HCT116 (cell line): ENCODE results near the gene HCN3. TPM values are rescaled to one million over a fixed set of nuclear protein-coding genes. Genes with fewer than 3 reads are reported as not detected.

Experiments
- ATAC-seq: fragments of 200-7000 bp; cut with Tn5 transposase; 2 replicates; pipeline ENCODE4 v1.9.1; 2020; ENCODE audit warnings: mild to moderate bottlenecking, moderate library complexity
- BruUV-seq: library from RNA; stranded (reverse); fragments of 400-500 nt; replicated peaks from 2 replicates; lab custom pipeline; 2021; lab: Mats Ljungman, UMichigan
- CTCF ChIA-PET: fragments of 300-600 bp; sonication (Branson Sonifier 250); formaldehyde crosslinking; loops from one replicate; lab custom pipeline; 2021; ENCODE audit warnings: antibody characterized with exemption; lab: Charles Lee
- POLR2A ChIA-PET: fragments of 300-600, 350-600 bp; sonication (Branson Sonifier 250); formaldehyde crosslinking; loops from one replicate; lab custom pipeline; 2021; ENCODE audit warnings: antibody characterized with exemption; lab: Charles Lee
- RAD21 ChIA-PET, 2 experiments: fragments of 300-600 bp; sonication (Branson Sonifier 250); formaldehyde crosslinking; loops; one replicate each; lab custom pipeline; 2023; ENCODE audit warnings: low total read pairs in 2 of 2; ENCODE audit not compliant: uncharacterized antibody in 2 of 2, unreplicated experiment in 2 of 2, low non-redundant PET in 1 of 2; lab: Charles Lee
- DNase-seq: peaks from one replicate; pipeline ENCODE4 v3.0.0-alpha.2; 2010; ENCODE audit warnings: low read depth, low spot score
- H2AFZ ChIP-seq: fragments of 200-600 bp; shearing (Covaris generic), sonication (generic); 2 replicates; pipeline ENCODE4 v1.6.1; 2017; ENCODE audit warnings: low read depth, mixed run types, mixed read lengths, antibody characterized with exemption, low read length; ENCODE audit not compliant: poor library complexity, severe bottlenecking
- H3K27ac ChIP-seq: 2 replicates; pipeline ENCODE4 v1.5.1; 2012; ENCODE audit warnings: low read depth, low read length
- H3K27me3 ChIP-seq: fragments of 200-600 bp; sonication (generic); 2 replicates; pipeline ENCODE4 v1.6.1; 2016; ENCODE audit warnings: mixed run types, low read length, mixed read lengths; ENCODE audit not compliant: insufficient read depth
- H3K36me3 ChIP-seq, 2 experiments: fragments of 200-500 bp in 1 of 2; fragments of 200-600 bp in 1 of 2; sonication (Bioruptor generic) in 1 of 2; sonication (generic) in 1 of 2; 2 replicates each; pipeline versions ENCODE4 v1.5.1 to v1.6.1; 2014 to 2016; ENCODE audit warnings: low read length in 2 of 2, inconsistent platforms in 1 of 2, mixed read lengths in 1 of 2, mixed run types in 1 of 2; ENCODE audit not compliant: insufficient read depth in 2 of 2, control insufficient read depth in 1 of 2
- H3K4me1 ChIP-seq, 2 experiments: fragments of 200-600 bp in 1 of 2; sonication (generic) in 1 of 2; 2 replicates each; pipeline versions ENCODE4 v1.5.1 to v1.6.1; 2012 to 2017; ENCODE audit warnings: low read length in 2 of 2, inconsistent platforms in 1 of 2, mild to moderate bottlenecking in 1 of 2, mixed read lengths in 1 of 2, mixed run types in 1 of 2, moderate library complexity in 1 of 2; ENCODE audit not compliant: insufficient read depth in 2 of 2, control insufficient read depth in 1 of 2
- H3K4me2 ChIP-seq: fragments of 200-600 bp; sonication (generic); 2 replicates; pipeline ENCODE4 v1.6.1; 2017; ENCODE audit warnings: mixed run types, low read length, mixed read lengths
- H3K4me3 ChIP-seq, 2 experiments: fragments of 200-600 bp in 1 of 2; sonication (generic) in 1 of 2; replicated peaks in 1 of 2; 2 replicates each; pipeline ENCODE4 v1.5.1; 2011 to 2016; ENCODE audit warnings: low read length in 2 of 2, control low read depth in 1 of 2, low read depth in 1 of 2, mild to moderate bottlenecking in 1 of 2, mixed read lengths in 1 of 2, mixed run types in 1 of 2
- H3K79me2 ChIP-seq: fragments of 200-600 bp; sonication (generic); 2 replicates; pipeline ENCODE4 v1.6.1; 2017; ENCODE audit warnings: mild to moderate bottlenecking, mixed run types, low read length, moderate library complexity, mixed read lengths; ENCODE audit not compliant: insufficient read depth
- H3K9ac ChIP-seq: fragments of 200-600 bp; sonication (generic); 2 replicates; pipeline ENCODE4 v1.6.1; 2016; ENCODE audit warnings: low read length, mixed read lengths
- H3K9me2 ChIP-seq: fragments of 200-600 bp; sonication (generic), shearing (Covaris generic); 2 replicates; pipeline ENCODE4 v1.6.1; 2017; ENCODE audit warnings: mixed run types, mild to moderate bottlenecking, moderate library complexity; ENCODE audit not compliant: insufficient read depth
- H3K9me3 ChIP-seq, 2 experiments: fragments of 200-500 bp in 1 of 2; fragments of 200-600 bp in 1 of 2; sonication (Bioruptor generic) in 1 of 2; sonication (generic) in 1 of 2; 2 replicates each; pipeline ENCODE4 v1.6.1; 2014 to 2017; ENCODE audit warnings: low read length in 2 of 2, mixed read lengths in 2 of 2, inconsistent platforms in 1 of 2, low read depth in 1 of 2, mild to moderate bottlenecking in 1 of 2, mixed run types in 1 of 2, moderate library complexity in 1 of 2; ENCODE audit not compliant: control insufficient read depth in 1 of 2, insufficient read depth in 1 of 2
- H4K20me1 ChIP-seq: fragments of 200-600 bp; sonication (generic), shearing (Covaris generic); 2 replicates; pipeline ENCODE4 v1.6.1; 2017; ENCODE audit warnings: mixed run types, mild to moderate bottlenecking, moderate library complexity; ENCODE audit not compliant: insufficient read depth
- ATF3 ChIP-seq: IDR thresholded peaks from 2 replicates; pipeline ENCODE4 v1.6.1; 2012
- CEBPB ChIP-seq: IDR thresholded peaks from 2 replicates; pipeline ENCODE4 v1.6.1; 2012; ENCODE audit warnings: low read depth
- EGR1 ChIP-seq: IDR thresholded peaks from 2 replicates; pipeline ENCODE4 v1.6.1; 2012; ENCODE audit warnings: low read depth
- ELF1 ChIP-seq: IDR thresholded peaks from 2 replicates; pipeline ENCODE4 v1.6.1; 2012; ENCODE audit warnings: low read depth, borderline replicate concordance
- EZH2 ChIP-seq: fragments of 200-600 bp; sonication (generic); IDR thresholded peaks from 2 replicates; pipeline ENCODE4 v1.6.1; 2017; ENCODE audit warnings: antibody characterized with exemption, mixed run types
- EZH2phosphoT487 ChIP-seq: fragments of 200-600 bp; IDR thresholded peaks from 2 replicates; pipeline ENCODE4 v1.6.1; 2018; ENCODE audit warnings: antibody characterized with exemption, borderline replicate concordance
- FOSL1 ChIP-seq: IDR thresholded peaks from 2 replicates; pipeline ENCODE4 v1.6.1; 2012; ENCODE audit warnings: low read depth
- JUND ChIP-seq: IDR thresholded peaks from 2 replicates; pipeline ENCODE4 v1.6.1; 2012
- POLR2A ChIP-seq: IDR thresholded peaks from 2 replicates; pipeline ENCODE4 v1.7.0; 2011; ENCODE audit warnings: borderline replicate concordance; ENCODE audit not compliant: insufficient read depth, insufficient read length; ENCODE audit errors: extremely low read depth
- SIN3A ChIP-seq: IDR thresholded peaks from 2 replicates; pipeline ENCODE4 v1.6.1; 2012; ENCODE audit warnings: low read depth
- SP1 ChIP-seq: IDR thresholded peaks from 2 replicates; pipeline ENCODE4 v1.6.1; 2012; ENCODE audit warnings: low read depth
- SRF ChIP-seq: IDR thresholded peaks from 2 replicates; pipeline ENCODE4 v1.6.1; 2012; ENCODE audit warnings: low read depth
- TCF7L2 ChIP-seq: IDR thresholded peaks from 2 replicates; pipeline ENCODE4 v1.7.0; 2011; ENCODE audit warnings: borderline replicate concordance, inconsistent platforms; ENCODE audit not compliant: insufficient read depth, insufficient read length; ENCODE audit errors: extremely low read depth
- YY1 ChIP-seq: IDR thresholded peaks from 2 replicates; pipeline ENCODE4 v1.6.1; 2011; ENCODE audit warnings: low read length, low read depth, moderate library complexity, mild to moderate bottlenecking; ENCODE audit not compliant: insufficient replicate concordance; ENCODE audit errors: extremely low read depth
- ZFX ChIP-seq: fragments of 450-650 bp; IDR thresholded peaks from 2 replicates; pipeline ENCODE4 v1.6.1; 2017
- intact Hi-C: fragments of 100-400 bp; cut with micrococcal nuclease; formaldehyde crosslinking; loops from 2 replicates; pipeline ENCODE4 v1.10.0; 2022
- total RNA-seq: library from RNA; stranded (reverse); gene quantifications from one replicate; pipeline ENCODE4 v1.2.1, GENCODE V29; 2021; ENCODE audit not compliant: unreplicated experiment
- TF ChIP-seq, protein P1 (sequence below): IDR thresholded peaks from 2 replicates; pipeline ENCODE4 v1.6.1; 2012; ENCODE audit warnings: low read depth
- TF ChIP-seq, protein P2 (sequence below): IDR thresholded peaks from 2 replicates; pipeline ENCODE4 v1.6.1; 2011; ENCODE audit warnings: mild to moderate bottlenecking, low read length, moderate library complexity; ENCODE audit not compliant: insufficient replicate concordance; ENCODE audit errors: extremely low read depth
- TF ChIP-seq, protein P3 (sequence below): IDR thresholded peaks from 2 replicates; pipeline ENCODE4 v1.6.1; 2012

HCN3 gene
- total RNA-seq, 1 experiment from 2014 or later: 8.5 TPM

GRCh38 chr1:155284476-155284875 is 7.2 kb downstream of the HCN3 start:
- Histone ChIP-seq H4K20me1 (no peaks in the 10 kb centered on the region), H3K36me3 (no peaks in the 10 kb centered on the region), H3K4me3 (no peak overlapping the region), H3K9ac (no peak overlapping the region), H2AFZ (no peak overlapping the region), H3K4me2 (no peak overlapping the region), H3K4me1 (no peaks in the 10 kb centered on the region), H3K9me3 (no peaks in the 10 kb centered on the region), H3K9me2 (no peaks in the 10 kb centered on the region), H3K79me2 (no peaks in the 10 kb centered on the region), H3K27me3 (no peaks in the 10 kb centered on the region), H3K27ac (no peak overlapping the region)
- DNase-seq (no peak), ATAC-seq (no peak)
- CTCF ChIA-PET: no interaction called here
- POLR2A ChIA-PET: no interaction called here
- no TSS peak for BruUV-seq
- intact Hi-C loops: no loop called here
- TF ChIP-seq FOSL1 (no peak), EZH2 (no peak), ZFX (no peak), SP1 (no peak), JUND (no peak), YY1 (no peak), SIN3A (no peak), EGR1 (no peak), CEBPB (no peak), ELF1 (no peak), ATF3 (no peak), SRF (no peak), POLR2A (no peak), EZH2phosphoT487 (no peak), TCF7L2 (no peak)
- TF ChIP-seq, protein P1, sequence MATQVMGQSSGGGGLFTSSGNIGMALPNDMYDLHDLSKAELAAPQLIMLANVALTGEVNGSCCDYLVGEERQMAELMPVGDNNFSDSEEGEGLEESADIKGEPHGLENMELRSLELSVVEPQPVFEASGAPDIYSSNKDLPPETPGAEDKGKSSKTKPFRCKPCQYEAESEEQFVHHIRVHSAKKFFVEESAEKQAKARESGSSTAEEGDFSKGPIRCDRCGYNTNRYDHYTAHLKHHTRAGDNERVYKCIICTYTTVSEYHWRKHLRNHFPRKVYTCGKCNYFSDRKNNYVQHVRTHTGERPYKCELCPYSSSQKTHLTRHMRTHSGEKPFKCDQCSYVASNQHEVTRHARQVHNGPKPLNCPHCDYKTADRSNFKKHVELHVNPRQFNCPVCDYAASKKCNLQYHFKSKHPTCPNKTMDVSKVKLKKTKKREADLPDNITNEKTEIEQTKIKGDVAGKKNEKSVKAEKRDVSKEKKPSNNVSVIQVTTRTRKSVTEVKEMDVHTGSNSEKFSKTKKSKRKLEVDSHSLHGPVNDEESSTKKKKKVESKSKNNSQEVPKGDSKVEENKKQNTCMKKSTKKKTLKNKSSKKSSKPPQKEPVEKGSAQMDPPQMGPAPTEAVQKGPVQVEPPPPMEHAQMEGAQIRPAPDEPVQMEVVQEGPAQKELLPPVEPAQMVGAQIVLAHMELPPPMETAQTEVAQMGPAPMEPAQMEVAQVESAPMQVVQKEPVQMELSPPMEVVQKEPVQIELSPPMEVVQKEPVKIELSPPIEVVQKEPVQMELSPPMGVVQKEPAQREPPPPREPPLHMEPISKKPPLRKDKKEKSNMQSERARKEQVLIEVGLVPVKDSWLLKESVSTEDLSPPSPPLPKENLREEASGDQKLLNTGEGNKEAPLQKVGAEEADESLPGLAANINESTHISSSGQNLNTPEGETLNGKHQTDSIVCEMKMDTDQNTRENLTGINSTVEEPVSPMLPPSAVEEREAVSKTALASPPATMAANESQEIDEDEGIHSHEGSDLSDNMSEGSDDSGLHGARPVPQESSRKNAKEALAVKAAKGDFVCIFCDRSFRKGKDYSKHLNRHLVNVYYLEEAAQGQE: no peak
- TF ChIP-seq, protein P2, sequence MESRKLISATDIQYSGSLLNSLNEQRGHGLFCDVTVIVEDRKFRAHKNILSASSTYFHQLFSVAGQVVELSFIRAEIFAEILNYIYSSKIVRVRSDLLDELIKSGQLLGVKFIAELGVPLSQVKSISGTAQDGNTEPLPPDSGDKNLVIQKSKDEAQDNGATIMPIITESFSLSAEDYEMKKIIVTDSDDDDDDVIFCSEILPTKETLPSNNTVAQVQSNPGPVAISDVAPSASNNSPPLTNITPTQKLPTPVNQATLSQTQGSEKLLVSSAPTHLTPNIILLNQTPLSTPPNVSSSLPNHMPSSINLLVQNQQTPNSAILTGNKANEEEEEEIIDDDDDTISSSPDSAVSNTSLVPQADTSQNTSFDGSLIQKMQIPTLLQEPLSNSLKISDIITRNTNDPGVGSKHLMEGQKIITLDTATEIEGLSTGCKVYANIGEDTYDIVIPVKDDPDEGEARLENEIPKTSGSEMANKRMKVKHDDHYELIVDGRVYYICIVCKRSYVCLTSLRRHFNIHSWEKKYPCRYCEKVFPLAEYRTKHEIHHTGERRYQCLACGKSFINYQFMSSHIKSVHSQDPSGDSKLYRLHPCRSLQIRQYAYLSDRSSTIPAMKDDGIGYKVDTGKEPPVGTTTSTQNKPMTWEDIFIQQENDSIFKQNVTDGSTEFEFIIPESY: no peak
- TF ChIP-seq, protein P3, sequence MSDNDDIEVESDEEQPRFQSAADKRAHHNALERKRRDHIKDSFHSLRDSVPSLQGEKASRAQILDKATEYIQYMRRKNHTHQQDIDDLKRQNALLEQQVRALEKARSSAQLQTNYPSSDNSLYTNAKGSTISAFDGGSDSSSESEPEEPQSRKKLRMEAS: no peak
- RAD21 ChIA-PET: no interaction called here
